ENCODE data around the gene ECEL1.

Gene ECEL1

DNA sequence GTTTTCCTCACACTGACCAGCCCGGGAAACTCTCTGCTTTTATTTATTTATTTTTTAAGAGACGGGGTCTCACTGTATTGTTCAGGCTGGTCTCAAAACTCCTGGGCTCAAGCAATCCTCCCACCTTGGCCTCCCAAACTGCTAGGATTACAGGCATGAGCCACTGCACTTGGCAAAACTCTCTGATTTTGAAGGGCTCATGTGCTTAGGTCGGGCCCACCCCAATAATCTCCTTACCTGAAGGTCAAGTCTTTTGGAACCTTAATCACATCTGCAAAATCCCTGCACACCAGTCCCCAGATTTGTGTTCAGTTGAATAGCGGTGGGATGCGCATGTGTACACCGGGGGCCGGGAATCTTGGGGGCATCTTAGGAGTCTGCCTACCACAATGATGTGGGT, 7.7 kb upstream of the ECEL1 start:
- H3F3A ChIP-seq (ENCODE audit: insufficient read depth): no peaks in the 10 kb centered on the region
- H3K9ac ChIP-seq (ENCODE audit: low read length): no peak overlapping the region
- no peaks in the 10 kb centered on the region for H3K36me3 ChIP-seq (ENCODE audit: low read length)
- H3K9me3 ChIP-seq (ENCODE audit: insufficient read depth, low read length): no peaks in the 10 kb centered on the region
- no peaks in the 10 kb centered on the region for H3K79me2 ChIP-seq (ENCODE audit: insufficient read depth, low read length)
- no peak for TF ChIP-seq EZH2phosphoT487 (conservative IDR thresholded peaks at IDR 0.05; ENCODE audit: low read length)
- TF ChIP-seq, protein P1, sequence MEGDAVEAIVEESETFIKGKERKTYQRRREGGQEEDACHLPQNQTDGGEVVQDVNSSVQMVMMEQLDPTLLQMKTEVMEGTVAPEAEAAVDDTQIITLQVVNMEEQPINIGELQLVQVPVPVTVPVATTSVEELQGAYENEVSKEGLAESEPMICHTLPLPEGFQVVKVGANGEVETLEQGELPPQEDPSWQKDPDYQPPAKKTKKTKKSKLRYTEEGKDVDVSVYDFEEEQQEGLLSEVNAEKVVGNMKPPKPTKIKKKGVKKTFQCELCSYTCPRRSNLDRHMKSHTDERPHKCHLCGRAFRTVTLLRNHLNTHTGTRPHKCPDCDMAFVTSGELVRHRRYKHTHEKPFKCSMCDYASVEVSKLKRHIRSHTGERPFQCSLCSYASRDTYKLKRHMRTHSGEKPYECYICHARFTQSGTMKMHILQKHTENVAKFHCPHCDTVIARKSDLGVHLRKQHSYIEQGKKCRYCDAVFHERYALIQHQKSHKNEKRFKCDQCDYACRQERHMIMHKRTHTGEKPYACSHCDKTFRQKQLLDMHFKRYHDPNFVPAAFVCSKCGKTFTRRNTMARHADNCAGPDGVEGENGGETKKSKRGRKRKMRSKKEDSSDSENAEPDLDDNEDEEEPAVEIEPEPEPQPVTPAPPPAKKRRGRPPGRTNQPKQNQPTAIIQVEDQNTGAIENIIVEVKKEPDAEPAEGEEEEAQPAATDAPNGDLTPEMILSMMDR (IDR thresholded peaks at IDR 0.05; ENCODE audit: insufficient read depth, low read length, poor library complexity, severe bottlenecking): no peak
- H4K20me1 ChIP-seq (ENCODE audit: low read depth, low read length): no peaks in the 10 kb centered on the region
- H3K27ac ChIP-seq (ENCODE audit: low read depth, low read length): no peak overlapping the region
- H3K27me3 ChIP-seq (ENCODE audit: low read length): no peaks in the 10 kb centered on the region
- no peak overlapping the region for H2AFZ ChIP-seq (ENCODE audit: low read depth, low read length, severe bottlenecking)
- H3K4me3 ChIP-seq (ENCODE audit: insufficient read depth, low read length, poor library complexity, severe bottlenecking): no peak overlapping the region
- H3K9me2 ChIP-seq (replicated peaks; ENCODE audit: insufficient read depth, low read length): no peaks in the 10 kb centered on the region
- no peak overlapping the region for H3K4me2 ChIP-seq (ENCODE audit: low read depth, low read length, poor library complexity, severe bottlenecking)

DNA sequence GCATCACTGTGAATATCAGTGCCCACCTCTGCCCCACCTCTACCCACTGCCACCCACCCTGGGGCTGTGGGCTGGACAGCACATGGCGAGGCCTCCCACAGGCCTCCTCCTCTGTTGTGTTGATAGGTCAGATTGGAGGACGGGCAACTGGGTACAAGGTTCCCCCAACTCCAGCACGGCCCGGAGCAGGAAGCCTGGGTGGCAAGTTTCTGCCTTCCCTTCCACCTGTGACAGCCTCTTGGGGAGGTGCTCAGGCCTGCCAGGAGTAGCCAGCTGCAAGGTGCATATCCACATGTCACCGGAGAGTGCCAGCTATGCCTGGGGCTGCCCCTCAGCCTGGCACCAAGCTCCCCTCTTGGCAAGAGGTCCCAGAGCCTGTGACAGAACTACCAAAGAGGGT, 6.9 kb upstream of the ECEL1 start:
- H4K20me1 ChIP-seq (ENCODE audit: low read depth, low read length): no peaks in the 10 kb centered on the region
- H3K4me3 ChIP-seq (ENCODE audit: insufficient read depth, low read length, poor library complexity, severe bottlenecking): no peak overlapping the region
- no peaks in the 10 kb centered on the region for H3K27me3 ChIP-seq (ENCODE audit: low read length)
- no peaks in the 10 kb centered on the region for H3K9me3 ChIP-seq (ENCODE audit: insufficient read depth, low read length)
- H3K4me2 ChIP-seq (ENCODE audit: low read depth, low read length, poor library complexity, severe bottlenecking): no peak overlapping the region
- TF ChIP-seq EZH2phosphoT487 (conservative IDR thresholded peaks at IDR 0.05; ENCODE audit: low read length): no peak
- TF ChIP-seq, protein P1 (IDR thresholded peaks at IDR 0.05; ENCODE audit: insufficient read depth, low read length, poor library complexity, severe bottlenecking): no peak
- no peaks in the 10 kb centered on the region for H3K9me2 ChIP-seq (replicated peaks; ENCODE audit: insufficient read depth, low read length)
- no peak overlapping the region for H3K27ac ChIP-seq (ENCODE audit: low read depth, low read length)
- H3K79me2 ChIP-seq (ENCODE audit: insufficient read depth, low read length): no peaks in the 10 kb centered on the region
- H3K36me3 ChIP-seq (ENCODE audit: low read length): no peaks in the 10 kb centered on the region
- H2AFZ ChIP-seq (ENCODE audit: low read depth, low read length, severe bottlenecking): no peak overlapping the region
- no peak overlapping the region for H3K9ac ChIP-seq (ENCODE audit: low read length)
- H3F3A ChIP-seq (ENCODE audit: insufficient read depth): no peaks in the 10 kb centered on the region

DNA sequence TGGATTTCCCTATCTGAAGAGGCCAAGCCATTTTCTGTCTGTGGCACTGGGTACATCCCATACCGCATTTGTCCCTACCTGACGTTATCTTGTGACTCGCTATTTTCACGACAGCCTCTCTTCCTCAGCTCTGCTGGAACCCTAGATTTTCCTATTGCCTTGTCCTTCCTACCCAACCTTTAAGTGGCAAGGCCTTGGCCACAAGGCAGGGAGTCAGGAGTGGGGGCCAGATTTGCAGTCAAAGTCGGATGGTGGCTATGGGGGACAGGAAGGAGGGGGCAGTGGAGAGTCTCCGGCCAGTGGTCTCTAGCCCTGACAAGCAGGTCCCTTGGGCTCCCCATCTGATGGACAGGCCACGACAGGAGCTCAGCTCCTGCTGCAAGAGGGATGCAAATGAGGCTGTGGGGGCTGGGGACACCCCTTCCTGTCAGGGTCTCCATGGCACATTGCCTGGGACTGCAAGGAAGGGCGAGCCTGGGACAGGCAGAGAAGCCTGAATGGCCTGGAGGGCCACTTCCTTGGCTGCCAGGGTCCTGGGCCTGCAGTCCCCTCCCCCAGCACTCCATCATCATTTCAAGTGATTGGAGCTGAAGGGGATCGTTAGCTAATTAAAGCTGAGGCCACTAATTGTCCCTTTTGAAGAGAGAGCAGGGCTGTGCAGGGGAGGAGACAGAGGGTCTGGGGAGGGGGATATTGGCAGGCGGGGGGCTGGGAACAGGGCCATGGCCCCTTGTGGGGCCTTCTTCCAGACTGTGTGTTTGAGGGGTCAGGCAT, 6.3 kb upstream of the ECEL1 start:
- Histone ChIP-seq H3K4me3 (ENCODE audit: insufficient read depth, low read length, poor library complexity, severe bottlenecking) (no peak overlapping the region), H3K27me3 (ENCODE audit: low read length) (no peaks in the 10 kb centered on the region)

More for the DNA sequence above, 6.3 kb upstream of the ECEL1 start:
- H3K9ac ChIP-seq (ENCODE audit: low read length): no peak overlapping the region
- no peaks in the 10 kb centered on the region for H3K9me3 ChIP-seq (ENCODE audit: insufficient read depth, low read length)
- TF ChIP-seq, protein P1 (IDR thresholded peaks at IDR 0.05; ENCODE audit: insufficient read depth, low read length, poor library complexity, severe bottlenecking): no peak
- no peak for TF ChIP-seq EZH2phosphoT487 (conservative IDR thresholded peaks at IDR 0.05; ENCODE audit: low read length)
- H3K4me2 ChIP-seq (ENCODE audit: low read depth, low read length, poor library complexity, severe bottlenecking): no peak overlapping the region
- H3K36me3 ChIP-seq (ENCODE audit: low read length): no peaks in the 10 kb centered on the region
- no peak overlapping the region for H2AFZ ChIP-seq (ENCODE audit: low read depth, low read length, severe bottlenecking)
- H3K9me2 ChIP-seq (replicated peaks; ENCODE audit: insufficient read depth, low read length): no peaks in the 10 kb centered on the region
- H3K27ac ChIP-seq (ENCODE audit: low read depth, low read length): no peak overlapping the region
- H4K20me1 ChIP-seq (ENCODE audit: low read depth, low read length): no peaks in the 10 kb centered on the region
- H3K79me2 ChIP-seq (ENCODE audit: insufficient read depth, low read length): no peaks in the 10 kb centered on the region
- no peaks in the 10 kb centered on the region for H3F3A ChIP-seq (ENCODE audit: insufficient read depth)
